NB4 (cell line): Measurements from ENCODE around the gene STKLD1.

Experiments
- DNase-seq: peaks from one replicate; pipeline ENCODE4 v3.0.0; 2010; ENCODE audit warnings: low read depth
- H3K4me3 ChIP-seq: one replicate; pipeline ENCODE4 v1.5.1; 2011; ENCODE audit warnings: mild to moderate bottlenecking, low read depth, low read length, moderate library complexity
- CTCF ChIP-seq: IDR thresholded peaks from one replicate; pipeline ENCODE4 v1.5.1; 2012; ENCODE audit warnings: low read depth, low read length
- MAX ChIP-seq: IDR thresholded peaks from 2 replicates; pipeline ENCODE4 v1.6.1; 2011; ENCODE audit warnings: low read depth, low read length
- MYC ChIP-seq: IDR thresholded peaks from 2 replicates; pipeline ENCODE4 v1.6.1; 2011; ENCODE audit warnings: low read depth, low read length
- POLR2A ChIP-seq: IDR thresholded peaks from 2 replicates; pipeline ENCODE4 v1.6.1; 2011; ENCODE audit warnings: mild to moderate bottlenecking; ENCODE audit not compliant: insufficient read length; ENCODE audit errors: extremely low read depth

STKLD1 gene

GRCh38 chr9:133342570-133342969, 33.6 kb upstream of the STKLD1 start:
- TF ChIP-seq CTCF (peak; percentile 22), MAX (no peak)
- no peak overlapping the region for H3K4me3 ChIP-seq

GRCh38 chr9:133344071-133344470, 32.1 kb upstream of the STKLD1 start:
- TF ChIP-seq CTCF (no peak), MAX (no peak), POLR2A (no peak), MYC (no peak)
- no peak overlapping the region for H3K4me3 ChIP-seq
- no peak for DNase-seq

More at GRCh38 chr9:133342570-133342969, 33.6 kb upstream of the STKLD1 start:
- DNase-seq, result peak; percentile 39

GRCh38 chr9:133344979-133345378, 31.2 kb upstream of the STKLD1 start:
- H3K4me3 ChIP-seq, result no peak overlapping the region
- TF ChIP-seq MAX (no peak), POLR2A (no peak), MYC (no peak), CTCF (no peak)
- DNase-seq, result no peak

- TF ChIP-seq POLR2A, result no peak
- no peak for TF ChIP-seq MYC
- no peak for TF ChIP-seq MAX
- no peak for TF ChIP-seq CTCF
- H3K4me3 ChIP-seq, result no peak overlapping the region
- no peak for DNase-seq
Observed at GRCh38 chr9:133345596-133345995, 30.6 kb upstream of the STKLD1 start.

GRCh38 chr9:133346021-133346785, 30.0 kb upstream of the STKLD1 start:
- no peak for DNase-seq

More at GRCh38 chr9:133346021-133346785, 30.0 kb upstream of the STKLD1 start:
- TF ChIP-seq CTCF, result no peak
- TF ChIP-seq POLR2A, result no peak
- TF ChIP-seq MYC, result no peak
- TF ChIP-seq MAX, result no peak
- H3K4me3 ChIP-seq, result peak overlapping the region; percentile 81
